Hematopoietic multipotent progenitor cell treated with erythropoietin and hydrocortisone succinate and interleukin-3 and kit ligand, for 17 days (in vitro differentiated cells): ENCODE data around the gene ALG12.
A peak's percentile ranks its signal among the peaks of the same experiment; 100 is the strongest.
"Not testable (repeated sequence)": the region's sequence is repeated elsewhere in the genome, so short reads cannot be mapped to it uniquely, and the experiment has no call there.

Source experiments
- DNase-seq: peaks from one replicate; pipeline ENCODE4 v3.0.0-alpha.2; 2015; ENCODE audit warnings: low spot score

The ALG12 gene

GRCh38 chr22:49945042-49945794 is 27.0 kb upstream of the ALG12 start:
- not testable (repeated sequence) for DNase-seq

DNA sequence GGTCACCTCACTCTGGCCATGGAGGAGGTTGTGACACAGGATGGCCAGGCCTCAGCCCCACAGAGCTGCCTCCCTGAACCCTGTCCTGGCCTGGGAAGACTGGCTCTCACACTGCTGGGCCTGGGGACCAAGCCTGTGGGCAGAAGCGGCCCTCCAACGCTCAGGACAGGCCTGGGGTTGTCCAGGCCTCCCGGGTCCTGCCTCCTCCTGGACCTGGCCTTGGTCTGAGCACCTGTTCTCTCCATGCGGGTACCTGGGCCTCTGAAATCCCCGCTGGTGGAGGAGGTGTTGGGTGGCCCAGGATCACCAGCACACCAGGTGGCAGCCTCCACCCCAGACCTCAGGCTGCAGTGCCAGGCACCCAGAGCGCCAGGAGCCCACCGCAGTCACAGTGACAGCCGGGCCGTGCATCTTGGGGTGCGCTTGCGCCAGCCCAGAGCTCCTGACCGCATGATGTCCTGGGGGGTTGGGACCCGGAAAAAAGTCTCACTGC is 26.2 kb upstream of the ALG12 start:
- DNase-seq = no peak

DNA sequence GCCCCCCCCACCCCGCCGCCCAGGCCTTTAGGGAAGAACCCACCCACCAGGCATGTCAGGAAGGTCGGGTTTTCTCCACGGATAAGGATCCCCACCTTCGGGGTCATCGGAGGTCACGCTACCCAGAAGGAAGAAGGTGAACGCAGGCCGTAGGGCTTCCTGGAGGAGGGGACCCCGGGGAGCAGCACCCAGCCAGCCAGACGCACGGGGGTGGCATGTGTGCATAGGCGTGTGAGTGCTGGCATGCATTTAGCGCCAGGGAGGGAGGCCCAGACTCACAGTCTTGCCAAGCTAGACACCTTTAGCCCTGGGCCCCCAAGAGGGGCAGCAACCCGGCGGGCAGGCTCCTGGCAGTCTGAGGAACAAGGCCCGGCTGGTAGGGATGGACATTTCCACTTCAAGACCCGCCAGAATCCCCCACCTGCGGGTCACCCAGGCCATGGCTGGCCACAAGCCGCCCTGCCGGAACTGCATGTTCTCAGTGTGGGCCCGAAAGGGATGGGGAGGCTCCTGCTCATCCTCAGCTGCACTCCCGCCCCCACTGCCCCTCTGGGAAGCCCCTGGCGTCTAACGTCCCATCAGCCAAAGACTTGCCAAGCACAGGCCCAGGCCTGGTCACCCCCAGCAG is 25.6 kb upstream of the ALG12 start:
- DNase-seq = no peak

DNA sequence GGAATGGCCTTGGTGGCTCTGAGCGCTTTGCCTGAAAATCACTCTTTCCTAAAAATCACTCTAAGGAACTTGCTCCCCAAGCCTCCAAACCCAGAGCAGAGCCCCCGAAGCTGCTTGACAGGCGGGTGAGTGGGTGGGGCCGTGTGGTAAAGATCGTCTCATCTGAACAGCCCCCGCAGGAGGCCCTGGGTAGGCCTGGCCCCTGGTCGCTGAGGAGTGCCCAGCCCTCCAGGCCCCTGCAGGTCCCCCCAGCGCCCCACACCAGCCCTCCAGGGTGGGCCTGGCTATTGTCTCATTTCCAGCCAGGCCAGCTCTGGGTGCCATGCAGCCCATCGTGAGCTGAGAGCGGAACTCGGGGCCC is 25.1 kb upstream of the ALG12 start:
- DNase-seq = no peak

DNA sequence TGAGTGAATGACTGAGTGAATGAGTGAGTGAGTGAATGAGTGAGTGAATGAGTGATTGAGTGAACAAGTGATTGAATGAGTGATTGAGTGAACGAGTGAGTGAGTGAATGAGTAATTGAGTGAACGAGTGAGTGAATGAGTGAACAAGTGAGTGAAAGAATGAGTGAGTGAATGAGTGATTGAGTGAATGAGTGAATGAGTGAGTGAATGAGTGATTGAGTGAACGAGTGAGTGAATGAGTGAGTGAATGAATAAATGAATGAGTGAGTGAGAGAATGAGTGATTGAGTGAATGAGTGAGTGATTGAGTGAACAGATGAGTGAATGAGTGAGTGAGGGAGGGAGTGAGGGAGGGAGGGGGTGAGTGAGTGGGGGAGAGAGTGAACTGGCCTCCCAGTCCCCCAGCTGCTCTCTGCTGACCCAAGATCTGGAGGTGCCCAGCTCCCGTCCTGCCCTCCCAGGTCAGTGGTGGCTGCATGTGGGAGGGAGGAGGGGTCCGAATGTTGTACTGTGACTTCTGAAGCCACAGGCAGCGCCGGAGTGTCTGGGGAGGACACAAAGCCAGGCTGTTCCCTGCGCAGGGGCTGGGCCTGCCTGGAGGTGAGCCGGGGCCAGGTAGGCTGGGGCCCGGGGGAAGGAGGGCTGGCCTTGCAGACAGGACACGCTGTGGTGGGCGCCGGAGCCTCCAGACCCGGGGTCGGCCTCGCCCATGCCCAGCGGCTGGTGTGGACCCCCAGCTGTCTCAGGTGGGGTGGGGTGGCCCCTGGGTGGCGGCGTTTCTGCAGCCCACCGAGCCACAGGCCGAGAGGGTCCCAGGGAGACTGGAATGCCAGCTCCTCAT is 24.5 kb upstream of the ALG12 start:
- no peak for DNase-seq

DNA sequence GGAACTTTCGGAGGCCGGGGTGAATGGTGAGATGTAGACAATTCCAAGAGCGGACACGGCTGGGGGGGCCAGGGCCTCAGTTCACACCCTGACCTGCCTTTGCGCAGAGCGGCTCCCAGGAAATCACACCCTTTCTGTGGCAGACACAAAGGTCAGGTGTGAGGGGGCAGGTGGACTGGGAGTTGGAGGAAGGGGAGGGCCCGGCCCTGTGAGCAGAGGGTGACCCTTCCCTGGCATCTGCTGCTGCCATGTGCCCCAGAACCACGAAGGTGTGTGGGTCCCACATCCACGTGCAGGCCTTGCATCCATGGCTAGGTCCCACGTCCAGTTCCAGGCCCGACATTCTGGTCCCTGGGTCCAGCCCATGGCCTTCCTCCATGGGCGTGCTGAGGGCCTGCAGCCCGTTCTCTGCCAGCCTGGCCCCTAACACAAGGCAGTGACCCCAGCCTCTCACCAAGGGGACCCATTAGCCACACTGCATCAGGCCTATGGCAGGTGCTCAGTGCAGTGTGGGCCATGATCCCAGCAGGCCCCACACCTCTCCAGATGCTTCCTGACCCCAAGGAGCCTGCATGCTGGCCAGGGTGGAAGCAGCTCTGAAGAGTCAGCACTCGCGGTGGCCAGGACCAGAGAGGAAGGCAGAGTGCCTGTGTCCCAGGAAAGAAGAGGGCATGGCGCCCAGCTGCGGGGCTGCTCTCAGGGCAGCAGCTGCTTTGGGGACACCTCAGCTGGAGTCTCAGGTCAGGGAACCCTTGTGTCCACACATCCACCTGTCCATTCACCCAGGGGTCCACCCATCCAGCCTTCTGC is 23.5 kb upstream of the ALG12 start:
- DNase-seq = no peak

- DNase-seq = no peak
These were observed 20.4 kb upstream of the ALG12 start for GRCh38 chr22:49938565-49939136.

- DNase-seq = no peak
These were observed 19.7 kb upstream of the ALG12 start for GRCh38 chr22:49937758-49938564.

- DNase-seq = no peak
These were observed 18.9 kb upstream of the ALG12 start for GRCh38 chr22:49936973-49937757.

- peak; percentile 22 for DNase-seq
These were observed 18.1 kb upstream of the ALG12 start for GRCh38 chr22:49936018-49936972.

GRCh38 chr22:49935561-49935960 is 17.3 kb upstream of the ALG12 start:
- DNase-seq = no peak

DNA sequence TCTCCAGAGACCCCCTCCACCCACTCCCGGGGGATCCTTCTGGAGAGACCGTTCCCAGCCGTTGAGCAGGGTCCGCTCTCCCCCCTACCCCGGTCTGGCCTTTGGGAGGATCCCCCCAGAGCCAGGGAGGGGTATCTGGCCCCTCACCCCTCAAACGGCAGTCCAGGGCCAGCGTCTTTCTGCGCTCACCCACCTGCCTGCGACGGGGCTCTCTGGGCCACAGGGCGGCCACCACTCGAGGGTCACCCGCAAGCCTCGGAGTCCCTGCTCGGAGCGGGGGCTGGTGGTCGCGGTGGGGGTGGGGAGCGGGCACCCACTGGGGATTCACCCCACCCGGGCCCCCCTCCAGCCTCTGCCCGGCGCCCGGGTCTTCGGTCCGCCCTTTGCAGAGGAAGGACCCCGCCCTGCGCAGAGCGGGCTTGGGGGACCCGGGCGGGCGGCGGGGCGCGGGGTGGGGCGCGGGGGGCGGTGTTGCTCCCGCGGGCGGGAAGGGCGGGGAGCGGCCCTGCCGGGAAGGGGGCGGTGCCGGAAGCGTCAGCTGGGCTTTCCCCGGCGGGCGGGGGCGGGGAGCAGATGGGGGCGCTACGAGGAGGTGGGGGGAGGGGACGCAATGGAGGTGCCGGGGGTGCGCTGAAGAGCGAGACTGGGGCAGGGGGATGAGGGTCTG is 16.8 kb upstream of the ALG12 start:
- DNase-seq = peak; percentile 20

GRCh38 chr22:49934160-49934890 is 16.1 kb upstream of the ALG12 start:
- no peak for DNase-seq

- no peak for DNase-seq
These were observed 15.3 kb upstream of the ALG12 start for GRCh38 chr22:49933236-49934159.

- DNase-seq = peak; percentile 13
These were observed 12.6 kb upstream of the ALG12 start for GRCh38 chr22:49930596-49931412.
